Measurements from ENCODE around the gene CAMKMT. TPM values are rescaled to one million over a fixed set of nuclear protein-coding genes. Genes with fewer than 3 reads are reported as not detected.

Gene CAMKMT
- total and polyA plus RNA-seq, 10 donors: 4.1 to 26.1 (median 11.0) TPM

DNA sequence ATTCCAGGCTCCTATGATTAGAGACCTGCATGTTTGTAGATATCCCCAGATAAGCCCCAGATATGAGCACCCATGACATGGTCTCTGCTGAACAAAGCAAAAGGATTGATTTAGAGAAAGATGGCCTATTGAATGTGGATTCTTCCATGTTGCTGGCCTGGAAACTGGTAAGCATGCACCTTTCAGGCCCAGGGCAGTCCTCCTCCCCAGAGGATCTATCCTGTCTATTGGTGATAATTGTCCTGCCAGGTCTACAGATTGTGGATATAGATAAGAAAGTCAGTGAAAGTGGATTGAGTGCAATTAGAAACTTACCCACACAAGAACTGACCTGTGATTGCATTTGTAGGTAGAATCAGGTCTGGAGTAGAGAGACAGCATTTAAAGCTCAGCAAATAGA lies 322.8 kb downstream of the CAMKMT start:
- DNase-seq: no peak
- TF ChIP-seq, protein P1, sequence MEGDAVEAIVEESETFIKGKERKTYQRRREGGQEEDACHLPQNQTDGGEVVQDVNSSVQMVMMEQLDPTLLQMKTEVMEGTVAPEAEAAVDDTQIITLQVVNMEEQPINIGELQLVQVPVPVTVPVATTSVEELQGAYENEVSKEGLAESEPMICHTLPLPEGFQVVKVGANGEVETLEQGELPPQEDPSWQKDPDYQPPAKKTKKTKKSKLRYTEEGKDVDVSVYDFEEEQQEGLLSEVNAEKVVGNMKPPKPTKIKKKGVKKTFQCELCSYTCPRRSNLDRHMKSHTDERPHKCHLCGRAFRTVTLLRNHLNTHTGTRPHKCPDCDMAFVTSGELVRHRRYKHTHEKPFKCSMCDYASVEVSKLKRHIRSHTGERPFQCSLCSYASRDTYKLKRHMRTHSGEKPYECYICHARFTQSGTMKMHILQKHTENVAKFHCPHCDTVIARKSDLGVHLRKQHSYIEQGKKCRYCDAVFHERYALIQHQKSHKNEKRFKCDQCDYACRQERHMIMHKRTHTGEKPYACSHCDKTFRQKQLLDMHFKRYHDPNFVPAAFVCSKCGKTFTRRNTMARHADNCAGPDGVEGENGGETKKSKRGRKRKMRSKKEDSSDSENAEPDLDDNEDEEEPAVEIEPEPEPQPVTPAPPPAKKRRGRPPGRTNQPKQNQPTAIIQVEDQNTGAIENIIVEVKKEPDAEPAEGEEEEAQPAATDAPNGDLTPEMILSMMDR (IDR thresholded peaks at IDR 0.05 in 8 of 11, conservative IDR thresholded peaks at IDR 0.05 in 3 of 11): no peak
- TF ChIP-seq POLR2A (IDR thresholded peaks at IDR 0.05) (no peak), POLR2AphosphoS5 (IDR thresholded peaks at IDR 0.05) (no peak)
- intact Hi-C loops (cut with DNase I; ENCODE audit: low total_unique reads): no loop called here
- H3K9me3 ChIP-seq: no peaks in the 10 kb centered on the region
- no peak overlapping the region for H3K27ac ChIP-seq
- H3K4me1 ChIP-seq: no peaks in the 10 kb centered on the region
- no peak overlapping the region for H3K4me3 ChIP-seq
- no peaks in the 10 kb centered on the region for H3K27me3 ChIP-seq (replicated peaks in 1 of 7)
- no peaks in the 10 kb centered on the region for H3K36me3 ChIP-seq

DNA sequence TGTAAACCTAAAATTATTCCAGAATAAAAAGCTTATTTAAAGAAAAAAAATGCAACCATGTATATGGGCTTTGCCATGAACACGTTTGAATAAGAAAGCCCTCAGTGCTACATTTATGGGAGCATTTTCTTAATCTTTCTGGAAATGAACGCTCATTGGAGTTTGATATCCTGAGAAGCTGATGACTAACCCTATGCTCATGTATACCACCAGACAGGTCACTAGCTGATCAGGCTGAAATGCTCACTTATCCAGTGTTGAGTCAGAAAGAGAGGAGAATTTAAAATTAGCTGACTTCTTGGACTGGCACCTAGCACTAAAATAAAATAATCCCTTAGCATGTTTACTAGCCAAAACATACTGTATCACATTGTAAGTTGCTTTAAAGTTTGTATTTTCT lies 324.8 kb downstream of the CAMKMT start:
- Histone ChIP-seq H3K4me3 (no peak overlapping the region), H3K36me3 (no peaks in the 10 kb centered on the region), H3K27me3 (replicated peaks in 1 of 7) (no peaks in the 10 kb centered on the region), H3K4me1 (no peaks in the 10 kb centered on the region), H3K9me3 (no peaks in the 10 kb centered on the region), H3K27ac (no peak overlapping the region)
- DNase-seq: no peak
- intact Hi-C loops (cut with DNase I; ENCODE audit: low total_unique reads): no loop called here
- WGBS, 5 donors: 83 to 92% (median 90%) methylated on average over 2 of the region's 2 CpGs
- TF ChIP-seq, protein P1 (IDR thresholded peaks at IDR 0.05 in 8 of 11, conservative IDR thresholded peaks at IDR 0.05 in 3 of 11): no peak
- TF ChIP-seq POLR2AphosphoS5 (IDR thresholded peaks at IDR 0.05) (no peak), POLR2A (IDR thresholded peaks at IDR 0.05) (no peak)

DNA sequence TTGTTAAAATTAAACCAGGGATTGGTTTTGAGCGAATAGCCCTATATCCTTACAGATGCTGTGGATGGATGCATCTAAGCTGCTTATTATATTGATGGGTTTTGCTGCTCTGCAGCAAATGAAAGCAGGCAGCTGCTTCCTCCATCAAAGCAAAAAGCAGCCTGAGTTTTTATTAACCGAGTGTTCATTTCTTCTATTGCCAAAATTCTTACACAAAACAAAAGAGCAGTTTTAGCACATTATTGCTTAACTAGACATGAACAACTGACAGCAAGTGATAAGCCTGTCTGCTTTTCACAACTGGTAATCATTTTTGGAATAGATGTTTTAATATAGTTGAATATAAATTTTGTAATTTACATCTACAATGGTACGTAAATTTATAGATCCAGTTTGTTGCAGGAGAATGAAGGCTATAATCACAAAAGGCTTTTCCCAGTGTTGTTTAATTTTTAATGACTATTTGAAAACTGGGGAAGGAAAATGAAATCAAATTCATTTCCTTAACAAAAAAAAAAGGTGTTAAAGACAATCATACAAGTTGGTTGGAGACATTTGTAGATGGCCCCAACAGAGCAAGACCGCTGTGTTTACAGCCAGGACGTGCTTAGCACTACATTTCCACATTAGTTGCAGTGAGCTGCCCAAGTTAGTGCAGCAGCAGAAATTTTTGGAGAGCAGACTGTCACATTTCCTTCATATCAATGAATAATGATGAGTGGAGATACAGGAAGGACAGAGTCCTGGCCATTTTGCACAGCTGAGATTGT lies 326.1 kb downstream of the CAMKMT start:
- no peak overlapping the region for H3K27ac ChIP-seq
- intact Hi-C loops (cut with DNase I; ENCODE audit: low total_unique reads): no loop called here
- DNase-seq: no peak
- H3K27me3 ChIP-seq (replicated peaks in 1 of 7): no peaks in the 10 kb centered on the region
- H3K9me3 ChIP-seq: no peaks in the 10 kb centered on the region
- H3K4me3 ChIP-seq: no peak overlapping the region
- H3K4me1 ChIP-seq: no peaks in the 10 kb centered on the region
- H3K36me3 ChIP-seq: no peaks in the 10 kb centered on the region
- TF ChIP-seq POLR2A (IDR thresholded peaks at IDR 0.05): no peak
- no peak for TF ChIP-seq POLR2AphosphoS5 (IDR thresholded peaks at IDR 0.05)
- TF ChIP-seq, protein P1 (IDR thresholded peaks at IDR 0.05 in 8 of 11, conservative IDR thresholded peaks at IDR 0.05 in 3 of 11): no peak
- 88 to 95% (median 90%) methylated on average over 5 of the region's 5 CpGs for WGBS, 5 donors

DNA sequence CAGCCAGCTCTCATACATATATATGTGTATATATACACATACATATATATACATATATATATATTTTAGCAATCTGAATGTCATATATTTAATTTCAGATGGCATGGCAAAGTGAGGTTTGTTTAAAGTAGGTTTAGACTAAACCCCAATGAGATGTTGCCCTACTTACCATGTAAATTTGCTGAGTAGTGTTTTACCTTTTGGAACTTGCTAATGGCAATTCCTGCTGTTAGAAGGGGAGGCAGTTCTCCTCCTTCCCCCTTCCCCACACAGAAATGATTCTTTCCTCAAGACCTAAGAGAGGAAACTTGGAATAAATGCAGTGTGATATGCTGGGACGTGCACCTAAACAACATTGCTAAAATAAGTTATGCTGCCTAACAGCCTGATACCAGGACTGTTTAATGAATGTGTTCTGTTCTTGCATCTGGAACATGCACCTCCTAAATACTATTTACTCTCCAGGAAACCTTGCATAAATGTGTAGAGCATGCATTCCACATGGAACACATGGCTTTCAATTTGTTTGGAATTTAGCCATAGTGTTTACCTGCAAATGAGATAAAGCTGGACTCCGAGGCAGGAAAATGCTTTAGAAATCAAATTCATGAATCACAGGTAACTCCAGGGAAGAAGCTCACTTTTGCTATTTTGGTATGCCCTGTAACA lies 326.8 kb downstream of the CAMKMT start:
- Histone ChIP-seq H3K4me1 (no peaks in the 10 kb centered on the region), H3K9me3 (no peaks in the 10 kb centered on the region), H3K4me3 (no peak overlapping the region), H3K27ac (no peak overlapping the region), H3K27me3 (replicated peaks in 1 of 7) (no peaks in the 10 kb centered on the region), H3K36me3 (no peaks in the 10 kb centered on the region)
- TF ChIP-seq POLR2AphosphoS5 (IDR thresholded peaks at IDR 0.05) (no peak), POLR2A (IDR thresholded peaks at IDR 0.05) (no peak)
- TF ChIP-seq, protein P1 (IDR thresholded peaks at IDR 0.05 in 8 of 11, conservative IDR thresholded peaks at IDR 0.05 in 3 of 11): no peak
- 86 to 93% (median 88%) methylated on average over 2 of the region's 2 CpGs for WGBS, 5 donors
- no peak for DNase-seq
- intact Hi-C loops (cut with DNase I; ENCODE audit: low total_unique reads): no loop called here

All from spleen (tissue), 11 donors.